HG02870 (cell line): ENCODE measurements around the gene RASAL1.

Source experiments
- ATAC-seq: cut with Tn5 transposase; IDR thresholded peaks from one replicate; pipeline ENCODE4 v1.9.1; 2021; ENCODE audit warnings: mild to moderate bottlenecking, moderate library complexity; ENCODE audit not compliant: unreplicated experiment

Gene RASAL1

DNA sequence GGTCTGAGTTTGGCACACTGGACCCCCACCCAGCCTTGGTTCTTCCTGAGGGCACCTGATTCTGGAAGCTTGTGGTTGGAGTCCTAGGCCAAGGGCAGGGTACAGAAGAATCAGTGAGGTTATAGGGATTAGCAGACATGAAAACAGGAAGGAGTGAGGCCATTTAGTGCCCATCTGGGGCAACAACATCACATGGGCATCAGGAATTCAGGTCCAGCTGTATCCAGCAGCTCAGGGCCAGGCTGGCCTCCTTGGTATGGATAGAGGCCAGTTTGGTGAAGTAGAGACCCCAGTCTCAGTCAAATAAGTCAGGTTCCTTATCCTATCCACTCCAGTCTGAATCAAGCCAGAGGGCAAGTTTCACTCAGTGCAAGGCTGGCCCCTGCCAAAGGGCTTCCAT, 36.2 kb downstream of the RASAL1 start:
- ATAC-seq = no peak

DNA sequence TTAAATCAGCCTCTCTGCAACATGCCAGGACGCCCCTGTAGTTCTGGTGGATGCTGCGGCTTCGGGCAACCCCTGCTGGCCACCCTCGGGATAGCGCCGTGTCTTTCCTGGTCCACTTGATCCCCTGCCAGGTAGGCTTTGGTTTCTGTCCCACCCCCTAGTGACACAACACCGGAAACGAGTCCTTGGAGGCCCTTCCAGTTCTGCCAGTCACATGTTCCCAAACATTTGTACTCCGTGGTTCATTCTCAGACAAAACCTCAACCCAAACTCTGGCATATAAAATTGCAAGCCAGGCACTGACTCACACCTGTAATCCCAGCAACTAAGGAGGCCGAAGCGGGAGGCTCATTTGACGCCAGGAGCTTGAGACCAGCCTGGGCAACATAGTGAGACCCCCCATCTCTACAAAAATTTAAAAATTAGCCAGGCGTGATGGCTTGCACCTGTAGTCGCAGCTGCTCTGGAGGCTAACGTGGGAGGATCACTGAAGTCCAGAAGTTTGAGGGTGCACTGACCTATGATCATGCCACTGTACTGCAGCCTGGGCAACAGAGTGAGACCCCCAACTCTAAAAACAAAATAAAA, 37.0 kb downstream of the RASAL1 start:
- no peak for ATAC-seq

DNA sequence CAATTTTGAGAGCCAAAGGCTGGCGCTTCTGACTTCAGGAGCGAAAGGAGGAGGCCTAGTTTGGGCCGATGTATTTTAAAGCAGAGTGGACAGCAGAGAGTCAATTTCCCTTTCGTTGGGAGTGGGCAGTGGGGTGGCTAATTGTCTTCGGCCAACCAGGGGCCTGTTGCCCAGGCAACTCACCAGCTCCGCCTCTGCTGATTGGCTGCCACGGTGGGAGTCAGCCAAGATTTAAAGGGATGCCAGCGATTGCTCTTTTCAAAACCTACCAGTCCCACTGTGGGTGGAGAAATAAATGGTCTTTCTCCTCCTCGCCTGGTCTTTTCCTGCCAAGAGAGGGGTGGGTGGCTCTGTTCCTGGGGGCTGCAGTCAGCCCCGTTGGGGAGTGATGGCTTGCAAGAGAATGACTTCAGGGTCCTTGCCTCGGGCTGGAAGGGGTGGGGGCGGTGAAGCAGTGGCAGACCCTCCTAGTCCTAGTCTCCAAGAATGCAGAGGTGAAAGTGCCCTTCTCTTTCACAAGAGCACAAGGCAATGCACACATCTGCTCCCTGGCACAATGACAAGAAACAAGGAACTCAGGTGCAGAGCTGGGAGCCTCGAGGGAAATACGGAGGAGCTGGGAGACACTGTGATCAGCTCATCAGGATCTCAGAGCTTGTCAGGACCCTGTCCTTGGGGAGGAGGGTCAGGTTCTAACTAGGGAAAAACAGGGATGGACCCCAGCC, 37.7 kb downstream of the RASAL1 start:
- no peak for ATAC-seq

DNA sequence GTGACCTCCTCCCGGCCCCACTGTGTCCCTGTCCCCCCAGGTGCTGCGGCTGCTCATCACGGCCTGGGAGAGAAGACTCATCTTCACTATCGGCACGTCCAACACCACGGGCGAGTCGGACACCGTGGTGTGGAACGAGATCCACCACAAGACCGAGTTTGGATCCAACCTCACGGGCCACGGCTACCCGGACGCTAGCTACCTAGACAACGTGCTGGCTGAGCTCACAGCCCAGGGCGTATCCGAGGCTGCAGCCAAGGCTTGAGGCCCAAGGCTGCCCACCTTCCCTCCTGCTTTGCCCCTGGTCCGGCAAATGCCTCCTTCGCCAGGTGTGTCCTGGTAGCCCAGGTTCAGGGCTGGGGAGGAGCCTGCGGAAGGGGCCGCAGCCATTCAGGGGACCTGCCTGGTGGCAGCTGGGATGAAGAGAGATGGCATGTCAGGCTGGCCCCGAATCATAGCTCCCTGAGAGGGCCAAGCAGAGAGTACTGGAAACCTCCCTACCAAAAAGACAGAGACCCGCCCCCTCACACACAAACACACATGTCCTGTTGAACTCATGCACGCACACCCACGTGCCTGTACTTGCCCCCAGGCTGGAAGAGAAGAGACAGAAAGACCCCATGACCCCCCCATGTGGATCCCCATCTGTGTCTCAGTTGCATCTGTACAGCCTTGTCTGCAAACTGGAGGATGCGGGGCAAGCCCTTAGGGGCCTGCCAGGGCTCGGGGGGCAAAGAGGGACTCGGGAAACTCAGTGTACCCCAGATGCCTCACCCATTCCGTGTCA, 38.7 kb downstream of the RASAL1 start:
- no peak for ATAC-seq

DNA sequence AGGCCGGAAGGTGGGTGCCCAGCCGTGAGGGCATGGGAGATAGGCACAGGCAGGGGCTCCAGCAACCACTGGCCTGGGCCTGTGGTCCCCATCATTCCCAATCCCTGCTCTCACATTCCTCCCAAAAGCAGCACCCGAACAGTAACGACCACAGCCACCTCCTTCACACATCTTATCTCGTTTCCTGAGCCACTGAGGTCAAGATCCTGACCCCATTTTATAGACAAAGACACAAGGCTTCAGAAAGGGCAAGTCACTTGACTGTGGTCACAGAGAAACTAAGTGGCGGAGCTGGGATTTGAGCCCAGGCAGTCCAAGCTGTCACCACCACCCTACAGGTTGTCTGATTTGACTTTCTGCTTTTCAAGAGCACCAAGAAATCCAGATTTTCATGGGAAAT, 40.2 kb downstream of the RASAL1 start:
- ATAC-seq = no peak

DNA sequence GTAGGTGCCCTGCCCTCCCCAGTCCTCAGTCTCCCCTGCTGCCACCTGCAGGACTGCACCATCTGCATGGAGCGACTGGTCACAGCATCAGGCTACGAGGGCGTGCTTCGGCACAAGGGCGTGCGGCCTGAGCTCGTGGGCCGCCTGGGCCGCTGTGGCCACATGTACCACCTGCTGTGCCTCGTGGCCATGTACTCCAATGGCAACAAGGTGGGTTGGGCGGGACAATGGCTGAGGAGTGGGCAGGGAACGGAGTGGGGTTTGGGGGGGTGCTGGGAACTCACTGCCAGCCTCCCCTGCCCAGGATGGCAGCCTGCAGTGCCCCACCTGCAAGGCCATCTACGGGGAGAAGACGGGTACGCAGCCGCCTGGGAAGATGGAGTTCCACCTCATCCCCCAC, 40.8 kb downstream of the RASAL1 start:
- no peak for ATAC-seq

DNA sequence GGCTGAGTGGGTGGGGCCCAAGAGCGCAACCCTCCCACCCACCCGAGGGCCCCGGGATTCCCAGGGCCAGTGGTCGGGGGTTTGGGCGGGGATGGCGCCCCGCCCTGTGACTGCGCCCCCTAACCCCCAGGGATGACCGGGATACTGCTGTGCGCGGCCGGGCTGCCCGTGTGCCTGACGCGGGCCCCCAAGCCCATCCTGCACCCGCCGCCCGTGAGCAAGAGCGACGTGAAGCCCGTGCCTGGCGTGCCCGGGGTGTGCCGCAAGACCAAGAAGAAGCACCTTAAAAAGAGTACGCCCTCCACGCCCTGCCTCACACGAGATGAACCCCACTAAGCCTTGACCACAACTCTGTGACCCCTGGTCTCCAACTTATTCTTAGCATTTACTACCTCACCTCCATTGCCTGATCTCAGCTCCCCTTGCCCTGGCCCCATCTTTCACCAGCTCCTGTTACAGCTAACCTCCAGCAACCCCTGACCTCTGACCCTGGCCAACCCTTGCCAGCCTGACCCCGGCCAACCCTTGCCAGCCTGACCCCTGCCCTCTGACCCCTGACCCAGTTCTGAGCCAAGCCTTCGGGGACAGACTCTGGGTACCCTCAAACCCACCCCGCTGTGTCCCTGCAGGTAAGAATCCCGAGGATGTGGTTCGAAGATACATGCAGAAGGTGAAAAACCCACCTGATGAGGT, 42.0 kb downstream of the RASAL1 start:
- ATAC-seq = no peak

DNA sequence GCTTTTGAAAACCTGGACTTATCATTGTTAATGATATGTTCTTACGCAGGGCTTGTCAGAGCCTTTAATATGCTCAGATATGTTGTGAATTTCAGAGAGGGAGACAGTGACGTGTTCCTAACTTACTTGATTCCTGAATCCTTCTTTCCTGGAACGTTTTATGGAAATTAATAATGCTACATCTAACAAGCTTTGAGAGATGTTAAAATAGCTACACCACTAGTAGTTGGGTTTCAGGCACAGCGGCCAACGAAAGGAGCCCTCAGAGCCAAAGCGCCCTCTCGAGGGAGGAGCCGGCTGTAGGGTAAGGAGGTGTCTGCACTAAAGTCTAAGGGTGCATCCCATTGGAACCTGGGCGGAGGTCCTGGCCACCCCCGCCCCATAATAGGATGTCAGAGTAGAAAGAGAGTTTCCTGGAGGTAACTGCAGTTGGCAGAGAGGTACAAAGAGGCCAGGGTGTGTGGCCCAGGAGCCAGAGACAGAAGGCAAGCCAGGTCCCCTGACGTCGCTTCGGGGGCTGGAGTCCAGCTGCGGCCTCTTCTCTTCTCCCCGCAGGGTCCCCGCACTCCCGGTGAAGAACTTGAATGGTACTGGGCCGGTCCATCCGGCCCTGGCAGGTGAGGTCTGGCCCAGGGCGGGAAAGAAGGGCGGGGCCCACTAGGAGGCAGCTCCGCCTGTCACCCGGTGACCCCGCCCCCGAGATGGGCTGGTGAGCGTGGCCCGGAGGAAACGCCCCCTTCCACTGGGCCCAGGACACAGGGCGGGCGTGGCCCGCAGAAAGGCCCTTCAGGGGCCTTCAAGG, 42.8 kb downstream of the RASAL1 start:
- no peak for ATAC-seq

DNA sequence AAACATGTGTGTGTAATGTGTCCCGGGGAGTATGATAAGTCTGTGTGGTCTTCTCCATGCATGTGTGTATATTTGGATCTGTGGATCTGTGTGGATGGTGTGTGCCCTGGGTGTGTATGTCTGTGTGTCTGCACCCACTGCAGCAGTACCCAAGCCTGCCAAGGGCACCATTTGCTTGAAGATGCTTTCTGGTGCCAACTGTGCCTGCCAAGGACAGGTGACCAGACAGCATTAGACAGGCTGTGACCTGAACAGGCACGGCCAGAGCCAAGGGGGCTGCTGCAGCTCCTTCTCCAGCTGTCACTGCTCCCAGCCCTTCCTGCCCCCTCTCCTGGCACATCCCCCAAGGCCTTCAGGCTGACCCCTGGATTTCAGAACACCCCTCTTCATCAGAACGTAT, 44.1 kb downstream of the RASAL1 start:
- ATAC-seq = no peak

DNA sequence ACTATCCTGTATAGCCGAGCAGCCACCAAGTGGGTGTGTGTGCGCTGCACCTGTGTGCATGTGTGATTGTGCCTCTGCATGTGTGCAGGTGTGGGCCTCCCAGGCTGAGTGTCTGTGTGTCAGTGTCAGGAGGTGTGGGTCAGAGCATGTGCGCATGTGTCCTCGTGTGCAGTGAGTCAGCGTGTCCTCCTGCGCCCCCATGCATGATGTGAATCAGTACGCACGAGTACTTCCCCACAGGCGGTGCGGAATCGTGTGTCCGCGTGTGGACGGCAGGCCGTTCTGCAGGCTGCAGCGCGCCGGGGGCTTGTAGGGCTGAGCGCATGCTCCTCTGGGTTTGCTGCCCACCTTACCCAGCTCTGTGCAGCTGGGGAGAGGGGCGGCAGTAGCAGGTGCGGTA, 44.8 kb downstream of the RASAL1 start:
- ATAC-seq = no peak

DNA sequence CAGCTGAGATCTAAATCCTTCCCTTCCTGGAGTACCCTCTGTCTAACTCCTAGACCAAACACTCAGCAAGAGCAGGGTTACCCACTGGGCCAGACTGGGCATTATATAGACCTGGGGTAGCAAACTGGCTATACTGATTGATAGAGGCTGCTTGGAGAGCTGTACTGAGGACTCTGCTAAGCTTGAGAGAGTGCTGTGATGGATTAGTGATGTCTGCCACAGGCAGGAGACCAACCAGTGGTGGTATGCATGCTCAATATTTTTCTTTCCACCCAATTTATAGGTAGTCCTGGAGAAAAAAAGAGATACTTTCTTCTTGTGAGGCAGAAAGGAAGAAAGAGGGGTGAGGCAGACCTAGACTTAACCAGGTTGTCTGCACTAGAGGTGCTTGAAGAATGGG, 45.7 kb downstream of the RASAL1 start:
- ATAC-seq = no peak

DNA sequence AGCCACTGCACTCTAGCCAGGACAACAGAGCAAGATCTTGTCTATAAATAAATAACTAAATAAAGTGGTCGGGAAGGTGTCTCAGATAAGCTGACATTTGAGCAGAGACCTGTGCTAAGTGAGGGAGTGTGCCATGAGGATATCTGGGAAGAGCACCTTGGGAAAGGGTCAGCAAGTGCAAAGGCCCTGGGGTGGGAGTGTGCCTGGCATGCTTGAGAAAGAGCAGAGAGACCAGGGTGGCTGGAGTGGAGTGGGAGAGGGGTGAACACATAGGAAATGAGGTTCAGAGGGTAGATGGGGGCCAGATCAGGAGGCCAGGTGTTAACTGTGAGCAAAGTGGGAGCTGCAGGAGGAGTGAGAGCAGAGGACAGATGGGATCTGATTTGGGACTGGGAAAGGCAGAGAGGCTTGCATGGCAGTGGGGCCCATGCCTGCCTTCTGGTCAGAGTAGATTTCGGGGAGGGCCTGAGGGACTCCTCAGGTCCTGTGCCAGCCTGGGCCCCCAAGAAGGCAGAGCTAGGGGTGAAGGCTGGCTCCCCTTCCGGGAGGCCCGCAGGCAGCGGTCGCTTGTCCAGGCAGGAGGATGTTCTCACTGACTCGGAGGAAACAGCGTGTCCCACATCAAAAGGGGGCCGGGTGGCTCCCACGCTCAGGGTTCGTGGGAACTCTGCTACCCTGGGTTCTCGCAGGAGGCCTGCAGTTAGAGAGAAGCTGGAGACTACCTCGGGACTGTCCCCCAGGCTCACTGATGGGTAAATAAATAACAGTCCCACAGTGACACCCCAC, 46.4 kb downstream of the RASAL1 start:
- no peak for ATAC-seq

DNA sequence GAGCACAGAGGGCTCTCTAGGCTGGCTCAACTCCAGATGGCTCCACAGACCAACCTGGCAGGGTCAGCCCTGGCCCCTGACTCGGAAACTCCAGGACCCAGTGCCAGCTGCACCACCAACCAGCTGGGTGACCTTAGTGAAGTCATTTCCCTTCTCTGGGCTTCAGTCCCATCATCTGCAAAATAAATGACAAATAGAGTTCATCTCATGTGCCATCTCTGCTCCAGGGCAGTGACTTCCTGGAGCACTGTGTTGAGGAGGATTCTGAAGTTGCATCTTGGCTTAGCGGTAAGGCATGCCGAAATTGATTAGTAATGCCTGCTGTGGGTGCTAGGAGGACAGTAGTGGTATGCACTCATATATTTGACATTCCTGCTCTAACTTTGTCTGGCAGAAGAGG, 47.5 kb downstream of the RASAL1 start:
- no peak for ATAC-seq

DNA sequence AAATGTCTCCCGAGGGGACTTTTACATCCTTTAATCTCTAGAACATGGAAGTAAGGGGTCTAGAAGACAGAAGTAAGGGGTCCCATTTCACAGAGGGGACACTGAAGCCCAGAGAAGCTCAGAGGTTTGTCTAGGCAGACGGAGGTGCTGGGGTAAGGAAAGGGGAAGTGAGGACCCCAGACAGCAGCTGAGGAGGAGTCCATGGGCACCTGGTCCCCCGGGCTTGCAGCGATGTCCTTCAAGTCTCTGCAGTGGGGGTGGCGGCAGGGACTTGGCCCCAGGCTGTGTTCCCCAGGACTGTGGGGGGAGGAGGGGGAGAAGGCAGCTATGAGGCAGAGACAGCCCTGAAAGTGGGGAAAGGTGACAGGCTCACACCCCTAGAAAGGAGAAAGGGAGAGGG, 48.4 kb downstream of the RASAL1 start:
- ATAC-seq = no peak

DNA sequence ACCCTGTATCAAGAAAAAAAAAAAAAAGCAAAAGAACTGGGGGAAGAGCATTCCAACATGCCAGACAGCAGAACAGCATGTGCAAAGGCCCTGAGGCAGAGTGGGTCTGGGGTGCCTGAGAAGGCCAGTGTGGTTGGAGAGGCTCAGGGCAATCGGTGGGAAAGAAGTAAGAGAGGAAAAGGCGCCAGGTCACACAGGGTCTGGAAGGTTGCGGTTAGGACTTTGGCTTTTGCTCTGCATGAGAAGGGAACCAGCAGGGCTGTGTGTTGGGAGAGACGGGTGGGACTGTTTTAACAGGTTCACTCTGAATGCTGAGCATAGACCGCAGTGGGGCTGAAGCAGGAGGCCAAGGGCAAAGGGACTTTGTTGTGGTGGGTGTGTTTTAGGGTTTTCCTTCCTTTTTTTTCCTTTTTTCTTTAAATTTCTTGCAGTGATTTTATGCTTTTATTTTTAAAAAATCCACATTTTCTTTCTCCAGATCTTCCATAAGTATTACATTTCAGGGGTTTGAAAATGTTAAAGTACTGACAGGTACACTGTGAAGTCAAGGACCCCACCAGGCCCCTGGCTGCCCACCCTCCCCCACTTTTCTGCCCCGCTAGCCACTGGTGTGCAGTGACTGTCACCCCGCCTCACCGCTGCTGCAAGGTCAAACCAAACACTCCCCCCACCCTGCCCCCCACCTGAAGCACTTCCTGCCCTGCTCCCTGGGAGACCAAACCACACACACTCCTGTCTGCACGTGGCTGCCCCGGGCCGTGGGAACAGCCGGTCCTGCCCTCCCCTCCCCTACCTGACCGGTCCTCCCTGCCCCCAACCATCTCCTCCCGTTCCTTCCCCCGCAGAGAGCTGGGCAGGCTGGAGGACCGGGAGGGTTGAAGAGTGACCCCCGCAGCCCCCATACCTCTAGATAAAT, 49.1 kb downstream of the RASAL1 start:
- no peak for ATAC-seq

DNA sequence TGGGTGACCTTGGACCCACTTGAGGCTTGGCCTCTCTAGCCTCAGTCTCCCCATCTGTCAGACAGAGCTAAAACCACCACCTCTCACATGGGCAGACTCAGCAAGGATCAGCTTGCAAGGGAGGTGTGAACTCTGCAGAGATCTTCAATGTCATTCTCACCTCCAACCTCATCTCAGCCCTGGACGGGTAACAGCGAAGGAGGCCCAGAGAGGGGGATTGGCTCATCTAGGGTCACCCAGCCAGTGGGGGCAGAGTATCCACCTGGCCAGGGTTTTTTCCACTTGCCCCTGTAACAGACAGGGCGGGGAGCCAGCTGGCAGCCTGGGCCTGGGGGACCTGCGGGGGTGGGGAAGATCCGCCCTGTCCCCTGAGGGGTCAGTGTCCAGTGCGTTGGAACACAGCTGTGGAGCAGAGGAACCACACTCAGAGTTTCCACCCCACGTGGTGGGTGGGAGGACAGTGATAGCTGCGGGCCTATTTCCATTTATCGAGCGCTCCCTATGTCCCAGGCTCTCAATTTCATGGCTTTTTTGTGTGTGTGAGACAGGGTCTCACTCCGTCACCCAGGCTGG, 51.6 kb downstream of the RASAL1 start:
- ATAC-seq = no peak

DNA sequence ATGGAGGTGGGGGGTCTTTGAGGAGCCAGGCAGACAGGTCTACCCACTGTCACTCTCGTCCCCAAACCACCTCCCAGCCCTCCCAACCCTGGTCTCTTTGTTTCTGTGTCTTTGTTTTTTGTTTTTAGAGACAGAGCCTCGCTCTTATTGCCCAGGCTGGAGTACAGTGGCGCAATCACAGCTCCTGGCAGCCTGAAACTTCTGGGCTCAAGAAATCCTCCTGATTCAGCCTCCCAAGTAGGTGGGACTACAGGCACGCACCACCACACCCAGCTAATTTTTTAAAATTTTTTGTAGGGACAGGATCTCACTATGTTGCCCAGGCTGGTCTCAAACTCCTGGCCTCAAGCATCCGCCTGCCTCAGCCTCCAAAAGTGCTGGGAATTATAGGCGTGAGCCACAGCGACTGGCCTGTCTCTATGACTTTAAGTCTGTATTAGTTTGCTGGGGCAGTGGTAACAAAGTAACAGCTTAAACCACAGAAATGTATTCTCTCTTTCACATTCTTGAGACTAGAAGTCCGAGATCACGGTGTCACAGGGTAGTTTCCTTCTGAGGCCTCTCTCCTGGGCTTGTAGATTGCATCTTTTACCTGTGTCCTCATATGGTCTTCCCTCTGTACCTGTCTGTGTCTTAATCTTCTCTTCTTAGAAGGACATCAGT, 52.9 kb downstream of the RASAL1 start:
- ATAC-seq = no peak

DNA sequence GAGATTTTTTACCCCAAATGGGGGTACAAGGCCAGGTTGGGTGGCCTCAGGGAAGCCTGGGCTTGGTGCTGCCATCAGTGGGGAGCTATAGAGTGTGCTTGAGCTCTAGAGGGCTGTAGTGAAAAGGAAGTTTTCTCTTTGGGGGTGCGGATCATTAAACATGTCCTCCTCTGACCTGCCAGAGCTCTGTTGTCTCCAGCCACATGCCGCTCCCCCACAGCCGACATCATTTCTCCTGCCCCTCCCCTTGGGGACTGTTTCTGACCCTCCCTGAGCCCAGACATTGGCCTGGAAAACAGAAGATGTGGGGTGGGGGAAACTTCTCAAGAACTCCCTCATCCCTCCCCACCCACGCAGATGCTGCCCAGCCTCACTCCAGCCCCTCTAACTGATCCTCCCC, 53.7 kb downstream of the RASAL1 start:
- no peak for ATAC-seq
